Measurements from ENCODE around the gene CORO1A.
"Not testable (repeated sequence)": the region's sequence is repeated elsewhere in the genome, so short reads cannot be mapped to it uniquely, and the experiment has no call there.

DNA sequence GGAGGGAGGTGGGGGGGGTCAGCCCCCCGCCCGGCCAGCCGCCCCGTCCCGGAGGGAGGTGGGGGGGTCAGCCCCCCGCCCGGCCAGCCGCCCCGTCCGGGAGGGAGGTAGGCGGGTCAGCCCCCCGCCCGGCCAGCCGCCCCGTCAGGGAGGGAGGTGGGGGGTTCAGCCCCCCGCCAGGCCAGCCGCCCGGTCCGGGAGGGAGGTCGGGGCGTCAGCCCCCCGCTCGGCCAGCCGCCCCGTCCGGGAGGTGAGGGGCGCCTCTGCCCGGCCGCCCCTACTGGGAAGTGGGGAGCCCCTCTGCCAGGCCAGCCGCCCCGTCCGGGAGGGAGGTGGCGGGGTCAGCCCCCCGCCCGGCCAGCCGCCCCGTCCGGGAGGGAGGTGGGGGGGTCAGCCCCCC lies 14.0 kb upstream of the CORO1A start:
- TF ChIP-seq, protein P1, sequence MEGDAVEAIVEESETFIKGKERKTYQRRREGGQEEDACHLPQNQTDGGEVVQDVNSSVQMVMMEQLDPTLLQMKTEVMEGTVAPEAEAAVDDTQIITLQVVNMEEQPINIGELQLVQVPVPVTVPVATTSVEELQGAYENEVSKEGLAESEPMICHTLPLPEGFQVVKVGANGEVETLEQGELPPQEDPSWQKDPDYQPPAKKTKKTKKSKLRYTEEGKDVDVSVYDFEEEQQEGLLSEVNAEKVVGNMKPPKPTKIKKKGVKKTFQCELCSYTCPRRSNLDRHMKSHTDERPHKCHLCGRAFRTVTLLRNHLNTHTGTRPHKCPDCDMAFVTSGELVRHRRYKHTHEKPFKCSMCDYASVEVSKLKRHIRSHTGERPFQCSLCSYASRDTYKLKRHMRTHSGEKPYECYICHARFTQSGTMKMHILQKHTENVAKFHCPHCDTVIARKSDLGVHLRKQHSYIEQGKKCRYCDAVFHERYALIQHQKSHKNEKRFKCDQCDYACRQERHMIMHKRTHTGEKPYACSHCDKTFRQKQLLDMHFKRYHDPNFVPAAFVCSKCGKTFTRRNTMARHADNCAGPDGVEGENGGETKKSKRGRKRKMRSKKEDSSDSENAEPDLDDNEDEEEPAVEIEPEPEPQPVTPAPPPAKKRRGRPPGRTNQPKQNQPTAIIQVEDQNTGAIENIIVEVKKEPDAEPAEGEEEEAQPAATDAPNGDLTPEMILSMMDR (conservative IDR thresholded peaks at IDR 0.05; ENCODE audit: low read length): not testable (repeated sequence)
- TF ChIP-seq EZH2phosphoT487 (IDR thresholded peaks at IDR 0.05; ENCODE audit: borderline replicate concordance, low read depth, low read length): not testable (repeated sequence)

Data from OCI-LY7 (cell line).